Suppressor macrophage treated with lipopolysaccharide for 4 hours (primary cell): ENCODE results near the gene DYNC1I1.
A peak's percentile ranks its signal among the peaks of the same experiment; 100 is the strongest.
"Not testable (repeated sequence)": the region's sequence is repeated elsewhere in the genome, so short reads cannot be mapped to it uniquely, and the experiment has no call there.

ENCODE experiments used
- DNase-seq: peaks from one replicate; pipeline ENCODE4 v3.0.0-alpha.2; 2020

The DYNC1I1 gene

DNA sequence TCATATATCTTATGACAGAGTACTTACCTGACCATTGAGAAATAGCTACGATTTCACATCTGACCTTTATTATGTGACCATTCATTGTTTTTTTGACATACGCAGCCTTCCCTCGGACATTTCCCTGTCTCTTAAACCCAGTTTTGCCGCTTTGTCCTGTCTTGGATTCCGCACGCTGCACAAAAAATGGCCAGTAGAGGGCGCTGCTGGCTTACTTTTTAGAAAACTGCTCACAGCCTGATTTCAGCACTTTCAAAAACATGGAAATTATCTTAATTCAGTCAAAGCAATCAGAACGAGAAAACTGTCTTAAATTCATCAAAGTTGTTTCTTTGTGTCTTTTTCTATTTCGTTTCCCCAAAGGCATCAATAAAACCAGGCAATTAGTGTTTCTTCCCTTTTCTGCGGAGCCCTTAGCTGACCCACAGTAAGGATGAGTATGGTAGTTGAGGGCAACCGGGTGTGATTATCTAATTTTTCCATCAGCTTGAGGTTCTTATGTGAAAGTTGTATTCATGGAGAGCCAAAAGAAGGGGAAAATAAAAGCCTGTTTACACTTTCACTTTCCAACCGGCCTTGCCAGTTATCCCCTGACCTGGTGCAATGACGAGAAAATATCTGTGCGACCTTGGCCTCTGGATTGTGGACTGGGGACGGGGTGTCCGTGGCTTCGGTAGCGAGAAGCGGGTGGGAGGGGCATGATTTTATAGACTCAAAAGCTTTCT is 144.4 kb downstream of the DYNC1I1 start:
- peak; percentile 83 for DNase-seq

GRCh38 chr7:95917634-95918033 is 145.3 kb downstream of the DYNC1I1 start:
- DNase-seq: no peak

DNA sequence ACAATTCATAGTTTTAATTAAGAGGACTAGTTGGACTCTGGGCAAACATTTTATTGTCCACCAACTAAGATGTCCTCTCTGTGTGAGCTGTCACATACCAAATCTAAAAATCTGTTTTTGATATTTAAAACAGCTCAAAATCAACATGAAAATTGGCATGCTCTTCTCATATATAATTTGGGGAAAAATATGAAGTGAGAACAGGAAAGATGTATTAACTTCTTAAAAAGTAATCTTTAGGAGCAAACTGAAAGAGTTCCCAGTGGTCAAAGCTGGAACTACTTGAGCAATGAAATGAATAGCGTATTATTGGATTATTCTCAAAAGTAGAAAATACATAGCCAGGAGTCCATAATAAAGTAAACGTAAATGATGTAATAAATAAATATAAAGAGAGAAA is 147.2 kb downstream of the DYNC1I1 start:
- DNase-seq: no peak

DNA sequence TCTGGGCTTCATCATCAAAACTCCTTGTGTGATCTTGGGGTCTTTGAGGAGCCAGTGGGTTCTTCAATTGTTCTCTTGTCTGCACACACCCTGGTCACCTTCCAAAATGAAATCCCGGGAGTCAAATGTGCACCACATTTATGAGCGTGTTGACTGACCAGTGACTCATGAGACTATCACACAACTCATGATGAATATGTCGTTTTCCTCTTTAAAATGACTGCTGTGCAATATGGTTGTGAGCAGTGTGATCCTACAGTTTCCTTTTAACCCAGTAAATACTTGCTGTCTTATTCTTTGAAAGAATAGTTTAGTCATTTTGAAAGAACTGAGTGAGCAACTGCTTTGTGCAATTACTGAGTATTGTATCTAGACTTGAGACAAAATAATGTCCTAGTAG is 149.2 kb downstream of the DYNC1I1 start:
- DNase-seq: peak; percentile 9

DNA sequence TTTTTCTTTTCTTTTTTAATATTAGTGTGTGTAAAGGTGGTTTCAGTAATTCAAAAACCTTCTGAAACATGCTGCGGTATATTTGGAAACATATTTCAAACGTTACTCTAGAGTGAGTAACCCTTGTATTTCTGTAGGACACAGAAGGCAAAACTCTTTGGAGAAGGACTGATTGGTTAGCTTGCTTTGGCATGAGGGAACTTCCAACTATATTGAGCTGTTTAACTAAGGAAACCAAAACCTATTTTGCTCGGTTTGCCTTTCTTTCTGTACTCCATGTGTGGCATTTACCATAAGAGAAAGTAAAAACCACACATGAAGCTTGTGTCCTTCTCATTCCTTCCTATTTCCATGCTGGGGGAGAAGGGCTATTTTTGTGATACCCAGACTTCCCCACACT is 149.8 kb downstream of the DYNC1I1 start:
- peak; percentile 15 for DNase-seq

- no peak for DNase-seq
Measured at GRCh38 chr7:95925236-95925635, 152.9 kb downstream of the DYNC1I1 start.

GRCh38 chr7:95925971-95926370 is 153.6 kb downstream of the DYNC1I1 start:
- no peak for DNase-seq

- no peak for DNase-seq
Measured at GRCh38 chr7:95927756-95928155, 155.4 kb downstream of the DYNC1I1 start.

GRCh38 chr7:95929710-95930280 is 157.4 kb downstream of the DYNC1I1 start:
- DNase-seq: no peak

- no peak for DNase-seq
Measured at GRCh38 chr7:95931460-95932232, 159.3 kb downstream of the DYNC1I1 start.

DNA sequence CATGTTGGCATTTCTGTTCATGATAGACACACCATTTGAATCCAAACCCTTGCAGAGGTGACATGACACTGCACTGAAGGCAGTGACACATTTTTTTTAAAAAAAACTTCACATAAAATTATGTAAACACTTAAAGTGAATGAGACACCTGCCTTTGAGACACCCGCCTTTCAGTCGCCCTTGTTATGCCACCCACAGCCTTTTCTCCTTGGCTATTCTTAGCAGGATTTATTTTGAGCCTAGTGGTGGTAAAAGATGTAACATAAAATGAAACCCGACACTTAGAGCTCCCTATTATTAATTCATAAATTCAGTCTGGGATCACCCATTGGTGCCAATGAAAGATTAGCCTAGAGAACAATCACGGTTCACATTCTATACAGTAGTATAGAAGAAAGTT is 161.3 kb downstream of the DYNC1I1 start:
- no peak for DNase-seq

DNA sequence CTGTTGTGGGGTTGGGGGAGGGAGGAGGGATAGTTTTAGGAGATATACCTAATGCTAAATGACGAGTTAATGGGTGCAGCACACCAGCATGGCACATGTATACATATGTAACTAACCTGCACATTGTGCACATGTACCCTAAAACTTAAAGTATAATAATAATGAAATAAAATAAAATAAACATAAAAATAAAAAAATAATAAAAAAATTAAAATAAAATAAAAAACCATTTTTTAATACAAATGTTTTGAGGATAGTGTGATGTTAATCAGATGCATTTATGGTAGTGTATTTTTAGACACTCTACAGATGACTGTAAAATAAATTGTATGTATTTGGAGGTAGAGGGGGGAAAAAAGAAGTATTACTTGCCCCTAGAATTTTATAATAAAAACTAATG is 172.5 kb downstream of the DYNC1I1 start:
- DNase-seq: not testable (repeated sequence)

GRCh38 chr7:95950698-95951097 is 178.3 kb downstream of the DYNC1I1 start:
- DNase-seq: peak; percentile 3

GRCh38 chr7:95951531-95951930 is 179.2 kb downstream of the DYNC1I1 start:
- no peak for DNase-seq

DNA sequence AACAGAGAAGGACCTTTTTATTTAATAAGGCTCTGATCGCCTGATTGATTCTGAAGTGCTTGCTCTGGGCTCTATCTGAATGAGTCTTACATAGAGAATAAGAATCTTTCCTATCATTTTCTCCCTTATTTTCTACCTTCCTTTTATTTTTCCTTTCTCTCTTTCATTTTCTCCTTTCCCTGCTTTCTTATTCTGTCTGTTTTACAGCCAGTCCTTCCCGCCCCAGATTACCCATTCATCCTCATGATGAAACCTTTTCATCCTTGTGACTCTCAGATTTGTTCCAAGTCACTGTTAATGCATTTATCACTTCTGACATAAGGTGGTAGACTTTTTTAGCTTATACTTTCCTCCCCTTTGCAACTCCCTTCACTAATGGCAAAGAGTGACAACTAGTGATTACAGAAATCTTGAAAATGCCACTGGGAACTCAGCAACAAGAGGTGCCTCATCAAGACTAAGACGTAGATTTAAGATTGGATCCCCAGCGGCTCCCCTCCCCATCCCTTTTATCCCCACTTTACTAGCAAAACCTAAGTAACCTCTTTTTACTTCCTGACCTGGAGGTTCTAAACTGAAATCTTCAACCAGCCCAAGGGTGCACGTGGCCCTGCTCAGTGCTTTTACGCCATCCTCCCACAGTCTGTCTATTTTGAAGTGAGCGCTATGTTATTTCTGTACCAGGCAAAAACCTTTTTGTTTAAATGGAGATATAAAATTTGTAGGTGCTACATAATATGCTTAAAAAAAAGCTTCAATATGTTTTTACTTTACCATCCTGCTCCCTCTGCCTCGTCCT is 179.8 kb downstream of the DYNC1I1 start:
- no peak for DNase-seq

GRCh38 chr7:95952851-95953250 is 180.5 kb downstream of the DYNC1I1 start:
- no peak for DNase-seq

DNA sequence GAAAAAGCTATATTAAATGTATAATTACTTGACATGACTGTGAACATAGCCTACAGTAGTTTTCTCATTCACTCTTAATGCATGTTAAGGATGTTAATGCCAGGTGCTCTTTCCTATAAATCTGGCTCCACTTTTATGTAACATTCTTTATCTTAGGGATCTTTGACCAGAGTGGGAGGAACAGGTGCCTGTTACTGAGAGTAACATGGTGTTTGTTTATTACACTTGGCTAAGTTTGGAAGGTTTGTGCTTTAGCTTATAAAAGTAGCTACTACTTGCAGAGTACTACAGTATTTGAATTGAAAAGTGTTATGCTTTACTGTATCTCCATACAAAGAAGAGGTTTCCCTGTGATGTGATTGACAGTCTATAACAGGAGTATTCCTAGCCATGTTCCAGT is 183.4 kb downstream of the DYNC1I1 start:
- no peak for DNase-seq

DNA sequence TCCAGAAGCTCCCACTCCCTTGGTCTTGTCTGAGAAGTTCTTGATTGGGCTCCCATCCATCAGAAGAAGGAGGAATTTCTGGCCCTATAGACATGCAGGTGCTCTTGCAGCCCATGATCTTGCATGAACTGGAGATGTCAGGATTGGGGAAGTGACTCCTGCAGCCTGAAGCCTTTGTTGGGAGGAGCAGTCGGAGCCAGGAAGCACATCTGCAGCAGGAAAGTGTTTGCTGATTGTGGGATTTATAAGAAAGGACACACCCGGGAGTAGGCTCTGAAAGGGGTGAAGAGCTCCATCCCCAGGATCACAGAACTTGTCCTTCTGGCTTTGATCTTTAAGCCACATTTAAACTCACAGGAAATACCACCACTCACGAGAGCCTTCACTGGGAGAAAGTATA is 185.2 kb downstream of the DYNC1I1 start:
- no peak for DNase-seq

- no peak for DNase-seq
Measured at GRCh38 chr7:95960706-95961244, 188.4 kb downstream of the DYNC1I1 start.

DNA sequence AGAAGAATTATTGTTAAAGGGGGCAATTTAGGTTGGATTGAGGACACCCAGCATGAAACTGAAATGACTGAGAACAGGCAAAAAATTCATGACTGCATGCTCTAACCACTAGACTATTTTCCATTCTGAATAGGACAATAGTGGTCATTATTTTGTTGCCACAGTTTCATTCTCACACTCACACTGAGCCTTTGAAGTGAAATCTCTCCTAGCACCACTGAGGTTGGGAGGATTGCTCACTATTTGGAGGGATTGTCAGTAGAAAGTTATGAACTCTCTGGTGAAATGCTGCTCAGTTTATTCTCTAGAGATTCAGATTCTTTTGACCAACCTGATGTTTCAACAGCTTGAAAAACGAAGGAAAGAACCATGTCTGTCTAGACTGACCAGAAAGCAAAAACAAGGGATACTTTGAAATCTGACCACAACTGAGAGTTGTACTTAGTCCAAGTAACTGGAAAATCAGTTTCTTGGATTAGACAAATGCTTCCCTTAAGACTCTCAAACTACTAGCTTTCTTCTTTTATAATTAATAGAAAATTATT is 191.2 kb downstream of the DYNC1I1 start:
- DNase-seq: no peak

GRCh38 chr7:95971716-95972115 is 199.4 kb downstream of the DYNC1I1 start:
- no peak for DNase-seq

DNA sequence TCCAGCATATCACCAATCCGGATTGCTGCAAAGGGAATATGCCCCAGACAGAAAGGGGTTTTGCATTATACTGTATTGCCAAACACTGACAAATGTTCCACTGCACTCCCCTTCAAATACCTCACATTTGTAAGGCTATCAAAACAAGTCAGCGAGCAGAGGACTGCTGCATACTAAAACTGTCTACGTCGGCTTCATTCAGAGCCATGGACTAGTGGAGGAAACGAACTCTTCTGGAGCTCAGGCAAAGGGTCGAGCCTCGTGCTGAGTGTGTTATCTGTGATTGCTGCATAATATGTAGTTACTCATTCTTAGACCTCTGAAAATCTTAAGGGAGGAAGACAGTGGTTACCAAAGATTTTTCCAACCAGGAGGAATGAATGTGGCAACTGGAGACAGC is 200.2 kb downstream of the DYNC1I1 start:
- DNase-seq: no peak

DNA sequence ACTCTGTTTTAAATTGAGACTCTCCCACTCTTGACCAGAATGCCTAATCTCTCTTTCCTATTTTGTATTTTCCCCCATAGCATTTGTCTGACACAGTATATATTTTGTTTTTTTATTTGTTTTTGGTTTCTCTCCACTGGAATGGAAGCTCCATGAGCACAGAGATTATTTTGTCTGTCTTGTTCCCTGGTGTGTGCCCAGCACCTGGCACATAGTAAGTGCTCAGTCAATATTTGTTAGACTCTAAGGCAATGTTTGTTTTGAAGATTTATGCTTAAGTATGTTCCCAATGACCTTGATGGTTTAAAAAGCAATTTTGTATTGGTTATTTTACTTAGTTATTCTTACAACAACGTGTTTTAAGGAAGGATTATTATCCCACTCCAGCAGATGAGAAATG is 201.8 kb downstream of the DYNC1I1 start:
- DNase-seq: no peak
